Effector CD8-positive, alpha-beta T cell (primary cell): Measurements from ENCODE around the gene RNF20.
"Not testable (repeated sequence)": the region's sequence is repeated elsewhere in the genome, so short reads cannot be mapped to it uniquely, and the experiment has no call there.

Experiments used
- DNase-seq: peaks from one replicate; lab custom pipeline; 2025; lab: John Stamatoyannopoulos, UW

The RNF20 gene

GRCh38 chr9:101536938-101537337, 3.3 kb downstream of the RNF20 start:
- DNase-seq, result no peak

DNA sequence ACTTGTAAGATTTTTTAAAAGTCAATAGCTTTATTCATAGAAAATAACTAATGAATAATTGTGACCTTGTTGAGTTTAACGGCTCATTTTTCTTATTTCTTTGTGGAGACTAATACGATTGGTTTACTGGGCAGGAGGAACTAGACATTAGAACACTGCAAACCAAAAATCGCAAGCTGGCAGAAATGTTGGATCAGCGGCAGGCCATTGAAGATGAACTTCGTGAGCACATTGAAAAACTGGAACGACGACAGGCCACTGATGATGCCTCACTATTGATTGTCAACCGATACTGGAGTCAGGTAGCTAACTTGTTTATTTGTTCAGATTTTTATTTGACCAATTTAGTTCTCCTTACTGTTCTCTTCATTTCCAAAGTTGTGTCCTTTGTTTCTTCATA, 6.4 kb downstream of the RNF20 start:
- no peak for DNase-seq

DNA sequence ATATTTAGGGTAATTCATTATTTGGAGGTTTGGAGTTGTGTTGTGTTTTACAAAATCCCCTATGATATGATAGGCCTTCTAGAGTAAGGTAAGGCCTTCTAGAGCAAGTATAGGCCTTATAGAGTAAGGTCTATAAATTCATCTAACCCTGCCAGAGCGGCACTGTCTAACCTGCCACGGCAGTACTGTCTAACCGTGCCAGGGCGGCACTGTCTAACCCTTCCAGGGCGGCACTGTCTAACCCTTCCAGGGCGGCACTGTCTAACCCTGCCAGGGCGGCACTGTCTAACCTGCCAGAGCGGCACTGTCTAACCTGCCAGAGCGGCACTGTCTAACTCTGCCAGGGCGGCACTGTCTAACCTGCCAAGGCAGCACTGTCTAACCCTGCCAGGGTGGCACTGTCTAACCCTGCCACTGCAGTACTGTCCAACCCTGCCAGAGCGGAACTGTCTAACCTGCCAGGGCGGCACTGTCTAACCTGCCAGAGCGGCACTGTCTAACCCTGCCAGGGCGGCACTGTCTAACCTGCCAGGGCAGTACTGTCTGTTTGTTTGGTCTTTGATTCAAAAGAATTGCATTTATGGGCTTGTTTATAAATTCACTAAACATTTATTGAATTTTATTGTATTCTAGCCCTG, 9.6 kb downstream of the RNF20 start:
- no peak for DNase-seq

DNA sequence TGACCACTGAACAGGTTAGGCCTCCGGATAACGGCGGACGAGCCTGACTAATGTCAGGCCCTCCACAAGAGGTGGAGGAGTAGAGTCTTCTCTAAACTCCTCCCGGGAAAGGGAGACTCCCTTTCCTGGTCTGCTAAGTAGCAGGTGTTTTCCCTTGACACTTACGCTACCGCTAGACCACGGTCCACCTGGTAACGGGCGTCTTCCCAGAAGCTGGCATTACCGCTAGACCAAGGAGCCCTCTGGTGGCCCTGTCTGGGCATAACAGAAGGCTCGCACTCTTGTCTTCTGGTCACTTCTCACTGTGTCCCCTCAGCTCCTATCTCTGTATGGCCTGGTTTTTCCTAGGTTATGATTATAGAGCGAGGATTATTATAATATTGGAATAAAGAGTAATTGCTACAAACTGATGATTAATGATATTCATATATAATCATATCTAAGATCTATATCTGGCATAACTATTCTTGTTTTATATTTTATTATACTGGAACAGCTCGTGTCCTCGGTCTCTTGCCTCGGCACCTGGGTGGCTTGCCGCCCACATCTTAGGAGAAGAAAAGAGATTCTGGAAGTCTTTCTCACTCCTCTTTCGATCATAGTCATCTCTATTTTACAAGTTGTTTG, 15.9 kb downstream of the RNF20 start:
- not testable (repeated sequence) for DNase-seq

- DNase-seq, result no peak
Observed at GRCh38 chr9:101561740-101562139, 28.1 kb downstream of the RNF20 start.

- no peak for DNase-seq
Observed at GRCh38 chr9:101562966-101563365, 29.3 kb downstream of the RNF20 start.

DNA sequence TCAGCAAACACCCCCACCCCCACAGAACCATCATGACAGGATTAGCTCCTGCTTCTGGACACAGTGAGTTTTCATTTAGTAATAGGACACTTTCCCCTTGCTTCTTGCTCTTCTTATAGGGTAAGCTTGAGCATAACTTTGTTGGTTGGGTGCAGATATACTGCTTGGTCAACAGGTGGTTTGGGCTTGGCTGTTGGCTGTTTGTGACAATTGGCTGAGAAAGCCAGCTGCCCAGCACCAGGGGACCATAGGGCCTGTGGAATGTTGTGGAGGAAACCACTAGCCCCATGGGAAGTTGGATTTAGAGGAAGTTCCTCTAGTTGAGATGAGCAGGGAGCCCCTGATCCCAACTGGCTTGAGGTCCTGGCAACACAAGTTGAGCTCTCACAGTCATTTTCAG, 30.6 kb downstream of the RNF20 start:
- no peak for DNase-seq

- DNase-seq, result no peak
Observed at GRCh38 chr9:101566904-101567724, 33.5 kb downstream of the RNF20 start.

- DNase-seq, result no peak
Observed at GRCh38 chr9:101567725-101568350, 34.2 kb downstream of the RNF20 start.

GRCh38 chr9:101569741-101570501, 36.3 kb downstream of the RNF20 start:
- no peak for DNase-seq

DNA sequence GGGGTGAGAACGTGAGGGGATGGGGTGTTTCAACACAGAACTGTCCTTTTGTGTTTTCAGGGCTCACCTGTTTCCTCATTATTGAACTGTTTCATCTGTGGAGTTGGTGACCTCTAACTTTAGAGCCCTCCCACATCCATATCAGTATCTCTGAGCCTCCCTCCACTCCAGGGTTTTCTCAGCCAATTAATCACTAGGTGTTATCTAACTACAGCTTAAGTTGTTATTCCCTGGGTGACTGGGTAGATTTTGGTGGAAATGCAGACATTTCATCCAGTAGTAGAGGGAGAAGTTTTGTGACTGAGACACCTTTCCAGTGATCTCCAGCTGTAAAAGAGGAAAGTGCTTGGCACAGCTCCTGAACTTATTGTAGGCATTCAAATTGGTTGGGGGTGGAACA, 37.5 kb downstream of the RNF20 start:
- no peak for DNase-seq

DNA sequence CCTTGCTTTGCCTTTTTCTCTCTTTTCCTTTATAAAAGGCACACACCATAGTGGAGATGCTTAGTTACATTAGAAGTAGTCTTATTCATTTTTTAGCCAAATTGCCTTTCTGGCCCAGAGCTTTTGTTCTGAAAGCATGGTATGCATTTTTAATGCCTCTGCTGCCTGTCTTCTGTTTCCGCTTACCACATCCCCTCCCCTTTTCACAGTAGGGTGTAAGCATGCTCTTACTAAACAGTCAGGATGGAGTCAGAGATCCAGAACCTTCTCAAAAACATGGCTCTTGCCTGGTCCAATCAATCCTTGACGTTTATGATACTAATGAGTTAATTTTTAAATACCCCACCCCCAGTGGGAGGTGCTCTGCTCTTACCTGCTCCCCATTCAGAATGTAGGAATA, 38.7 kb downstream of the RNF20 start:
- no peak for DNase-seq

DNA sequence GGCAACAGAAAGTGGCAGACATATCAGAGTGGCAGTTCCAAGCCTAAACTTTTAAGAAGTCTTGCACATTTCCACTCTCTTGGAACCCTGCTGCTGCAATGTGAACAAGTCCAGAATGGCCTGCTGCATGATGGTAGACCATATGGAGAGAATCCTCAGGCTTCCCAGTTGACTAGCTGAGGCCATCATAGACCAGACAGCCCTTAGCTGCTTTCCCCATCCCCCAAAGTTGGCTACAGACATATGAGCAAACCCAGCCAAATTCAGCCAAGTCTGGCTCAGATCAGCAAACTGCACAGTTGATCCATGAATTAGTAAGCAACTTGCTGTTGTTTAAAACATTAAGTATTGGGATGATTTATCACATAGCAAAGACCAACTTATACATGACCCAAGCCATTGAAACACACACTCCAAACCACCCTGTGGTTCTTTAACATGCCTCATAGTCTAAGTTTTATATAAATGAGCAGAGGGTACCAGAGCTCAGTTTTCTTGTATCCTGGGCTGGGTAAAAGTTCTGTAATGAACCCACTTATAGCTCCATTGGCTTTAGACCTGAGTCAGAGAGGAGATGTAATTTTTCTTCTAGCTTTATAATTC, 41.2 kb downstream of the RNF20 start:
- no peak for DNase-seq

DNA sequence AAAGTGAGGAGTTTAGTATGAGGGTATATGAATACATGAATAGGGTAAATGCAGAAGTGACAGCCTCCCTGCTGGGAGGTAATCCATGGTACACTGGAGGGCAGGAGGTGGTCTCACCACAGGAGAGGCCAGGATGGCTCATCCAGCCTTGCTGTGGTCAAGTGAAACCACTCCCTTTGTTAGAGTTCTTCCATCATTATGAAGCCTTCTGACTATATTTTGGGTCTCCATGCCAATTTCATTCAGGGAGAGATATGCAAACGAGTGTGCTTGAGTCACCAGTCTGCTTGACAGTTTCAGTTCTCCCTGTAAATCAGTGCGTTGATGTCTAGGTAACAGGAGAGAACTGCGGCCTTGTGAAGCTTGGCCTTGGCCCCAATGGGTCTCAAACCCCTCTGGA, 44.7 kb downstream of the RNF20 start:
- no peak for DNase-seq

DNA sequence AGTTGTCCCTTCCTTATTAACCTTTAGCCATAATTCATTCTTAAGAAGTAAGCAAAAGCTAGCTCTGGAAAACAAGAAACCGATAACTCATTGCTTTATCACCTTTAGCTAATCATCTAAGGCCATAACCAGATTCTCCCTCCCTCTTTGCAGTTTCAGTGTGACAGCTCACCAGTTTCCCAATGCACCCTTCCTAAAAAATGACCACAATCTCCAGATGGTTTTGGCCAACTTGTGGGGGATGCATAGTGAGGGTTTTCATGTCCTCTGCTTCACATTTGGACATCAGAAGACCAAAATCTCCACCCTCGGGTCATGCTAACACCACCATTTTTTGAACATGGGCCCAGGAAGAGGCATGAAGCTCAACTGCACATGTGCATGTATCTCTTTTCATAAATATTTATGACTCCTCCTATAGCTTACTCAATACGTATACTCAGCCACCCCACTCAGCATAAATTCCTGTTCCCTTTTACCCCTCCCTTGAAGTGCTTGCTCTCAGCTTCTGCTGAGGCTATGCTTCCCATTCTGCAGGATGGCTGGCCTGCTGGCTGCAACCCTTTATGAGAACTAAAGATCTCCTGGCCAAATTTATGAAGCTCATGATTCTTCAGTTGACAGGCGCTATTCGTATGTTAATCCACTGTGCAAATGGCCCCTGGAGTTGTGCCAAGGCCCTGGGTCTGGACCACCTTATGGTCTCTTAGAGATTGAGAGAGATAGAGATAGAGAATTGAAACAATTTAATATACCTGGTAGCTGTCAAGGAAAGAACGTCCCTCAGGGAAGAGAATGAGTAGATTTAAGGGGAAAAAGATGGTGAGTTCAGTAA, 46.3 kb downstream of the RNF20 start:
- no peak for DNase-seq

DNA sequence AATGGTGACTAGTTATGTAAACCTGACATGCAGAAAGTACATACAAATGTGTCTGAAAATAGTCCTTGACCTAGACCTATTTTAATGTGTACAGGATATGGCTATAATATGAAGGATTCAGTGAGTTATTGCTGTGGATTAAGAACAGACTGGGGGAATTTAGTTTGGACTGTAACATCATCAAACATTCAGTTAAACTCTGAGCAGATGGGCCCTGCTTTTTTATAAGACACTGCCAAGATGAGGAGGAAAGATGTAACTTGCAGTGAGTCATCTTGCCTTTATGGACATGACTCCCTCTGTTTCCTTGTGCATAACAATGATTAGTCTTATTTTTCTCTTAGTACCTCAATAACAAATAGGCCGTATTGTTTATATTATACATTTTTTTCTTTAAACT, 48.9 kb downstream of the RNF20 start:
- DNase-seq, result no peak

- DNase-seq, result no peak
Observed at GRCh38 chr9:101585740-101586139, 52.1 kb downstream of the RNF20 start.

GRCh38 chr9:101586651-101587050, 53.0 kb downstream of the RNF20 start:
- no peak for DNase-seq

DNA sequence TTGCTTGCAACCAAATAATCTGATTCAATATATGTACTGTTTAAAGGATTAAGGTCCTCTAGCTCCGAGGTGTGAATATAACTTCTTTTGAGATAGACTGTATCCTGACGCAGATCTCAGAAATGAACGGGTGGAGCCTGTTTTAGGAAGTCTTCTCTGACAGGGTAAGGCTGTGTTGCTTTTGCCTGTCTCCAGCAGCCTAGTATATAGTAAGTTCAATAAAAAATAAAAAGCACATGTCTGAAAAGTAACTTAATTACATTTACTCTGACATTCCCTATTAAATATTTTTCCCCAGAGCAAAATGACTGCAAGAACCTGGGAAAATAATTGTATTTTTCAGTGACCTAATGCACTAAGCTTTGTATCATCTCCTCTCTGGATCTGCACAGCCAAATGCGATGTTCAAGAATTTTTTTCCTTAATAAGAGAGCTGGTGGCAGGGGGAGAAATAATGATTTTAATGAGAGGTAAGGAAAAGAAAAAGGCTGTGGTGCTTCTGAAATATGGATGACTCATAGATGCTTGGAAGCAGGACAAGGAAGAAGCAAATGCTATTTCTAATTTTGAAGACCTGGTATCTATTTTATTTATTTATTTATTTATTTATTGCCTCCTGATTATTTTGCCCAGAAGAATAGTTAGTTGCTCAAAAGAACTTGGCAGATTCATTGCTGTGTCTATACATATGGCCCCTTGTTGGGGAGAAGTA, 53.8 kb downstream of the RNF20 start:
- DNase-seq, result no peak

DNA sequence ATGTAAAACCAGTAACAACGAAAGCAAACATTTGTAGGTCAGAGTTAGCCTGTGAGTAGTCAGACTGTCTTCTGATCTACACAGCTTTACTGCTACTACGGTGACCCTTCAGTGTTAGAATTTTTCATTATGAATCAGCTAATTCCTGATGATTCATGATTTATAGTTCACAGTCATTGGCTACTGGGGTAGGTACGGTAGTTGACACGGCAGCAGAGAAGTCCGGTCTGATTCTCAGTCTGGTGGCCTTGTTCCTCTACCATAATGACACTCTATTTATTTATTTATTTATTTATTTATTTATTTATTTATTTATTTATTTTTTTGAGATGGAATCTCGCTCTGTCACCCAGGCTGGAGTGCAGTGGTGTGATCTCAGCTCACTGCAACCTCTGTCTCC, 56.4 kb downstream of the RNF20 start:
- DNase-seq, result not testable (repeated sequence)
